ENCODE measurements around the gene C3orf22. TPM values are rescaled to one million over a fixed set of nuclear protein-coding genes. Genes with fewer than 3 reads are reported as not detected.
"Not testable (repeated sequence)": the region's sequence is repeated elsewhere in the genome, so short reads cannot be mapped to it uniquely, and the experiment has no call there.

C3orf22 gene
- total RNA-seq, 1 donor from 2014 or later: not detected

- intact Hi-C loops (cut with micrococcal nuclease): no loop called here
Measured at GRCh38 chr3:126543457-126544061, 15.2 kb downstream of the C3orf22 start.

GRCh38 chr3:126542340-126543241 is 16.1 kb downstream of the C3orf22 start:
- intact Hi-C loops (cut with micrococcal nuclease): no loop called here

- intact Hi-C loops (cut with micrococcal nuclease): no loop called here
Measured at GRCh38 chr3:126541628-126542339, 16.9 kb downstream of the C3orf22 start.

GRCh38 chr3:126540951-126541627 is 17.6 kb downstream of the C3orf22 start:
- intact Hi-C loops (cut with micrococcal nuclease): no loop called here

- intact Hi-C loops (cut with micrococcal nuclease): no loop called here
Measured at GRCh38 chr3:126540342-126540849, 18.3 kb downstream of the C3orf22 start.

GRCh38 chr3:126539558-126540250 is 19.0 kb downstream of the C3orf22 start:
- intact Hi-C loops (cut with micrococcal nuclease): no loop called here

GRCh38 chr3:126538966-126539365 is 19.8 kb downstream of the C3orf22 start:
- intact Hi-C loops (cut with micrococcal nuclease): no loop called here

GRCh38 chr3:126538316-126538715 is 20.4 kb downstream of the C3orf22 start:
- intact Hi-C loops (cut with micrococcal nuclease): no loop called here

- intact Hi-C loops (cut with micrococcal nuclease): no loop called here
Measured at GRCh38 chr3:126537730-126538281, 20.9 kb downstream of the C3orf22 start.

GRCh38 chr3:126537116-126537729 is 21.5 kb downstream of the C3orf22 start:
- intact Hi-C loops (cut with micrococcal nuclease): no loop called here

- intact Hi-C loops (cut with micrococcal nuclease): no loop called here
Measured at GRCh38 chr3:126536126-126536525, 22.6 kb downstream of the C3orf22 start.

- intact Hi-C loops (cut with micrococcal nuclease): no loop called here
Measured at GRCh38 chr3:126535636-126536035, 23.1 kb downstream of the C3orf22 start.

GRCh38 chr3:126534716-126535115 is 24.0 kb downstream of the C3orf22 start:
- intact Hi-C loops (cut with micrococcal nuclease): not testable (repeated sequence)

- intact Hi-C loops (cut with micrococcal nuclease): no loop called here
Measured at GRCh38 chr3:126533506-126533905, 25.2 kb downstream of the C3orf22 start.

GRCh38 chr3:126531051-126531330 is 27.7 kb downstream of the C3orf22 start:
- intact Hi-C loops (cut with micrococcal nuclease): no loop called here

GRCh38 chr3:126530171-126531050 is 28.3 kb downstream of the C3orf22 start:
- intact Hi-C loops (cut with micrococcal nuclease): no loop called here

GRCh38 chr3:126529585-126530170 is 29.1 kb downstream of the C3orf22 start:
- intact Hi-C loops (cut with micrococcal nuclease): no loop called here

- intact Hi-C loops (cut with micrococcal nuclease): no loop called here
Measured at GRCh38 chr3:126528800-126529541, 29.8 kb downstream of the C3orf22 start.

Data from T-helper 1 cell treated with Interleukin-12 subunit alpha and Interleukin-12 subunit beta and Interleukin-4 antibody, amounts not matched to agents 30 ng/mL and 1 ng/mL, for 36 hours (primary cell).